ENCODE results near the gene TCIRG1.

Gene TCIRG1

DNA sequence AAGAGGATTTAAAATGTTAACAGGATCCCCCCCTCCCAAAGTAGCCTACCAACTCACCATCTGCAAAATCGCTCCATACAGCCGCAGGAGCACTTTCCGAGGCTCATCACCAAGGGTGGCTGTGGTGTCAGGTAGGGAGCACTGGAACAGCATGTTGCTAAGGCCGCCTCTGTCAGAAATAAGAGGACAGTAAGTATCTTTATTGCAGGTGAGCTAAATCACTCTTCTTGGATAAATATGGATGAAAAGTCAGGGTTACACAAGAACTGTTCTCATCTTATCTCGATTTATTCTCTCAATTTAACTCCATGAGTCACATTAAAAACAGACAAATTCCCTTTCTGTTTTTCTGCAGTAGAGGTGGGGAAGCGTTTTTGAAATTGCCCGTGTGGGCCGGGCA is 58.1 kb downstream of the TCIRG1 start:
- no peak for FAIRE-seq

DNA sequence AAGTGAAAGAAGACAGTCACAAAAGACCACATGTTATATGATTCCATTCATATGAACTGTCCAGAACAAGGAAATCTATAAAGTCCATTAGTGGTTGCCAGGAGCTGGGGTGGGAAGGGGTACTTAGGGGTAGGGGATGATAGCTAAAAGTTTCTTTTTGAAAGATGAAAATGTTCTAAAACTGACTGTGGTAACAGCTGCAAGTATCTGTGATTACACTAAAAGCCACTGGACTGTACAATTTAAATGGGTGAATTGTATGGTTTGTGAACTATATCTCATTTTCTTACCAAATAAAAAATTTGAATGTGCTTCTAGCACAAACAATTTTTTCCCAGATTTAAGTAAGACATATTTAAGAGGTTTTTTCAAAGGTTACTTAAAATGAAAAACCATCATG is 60.2 kb downstream of the TCIRG1 start:
- no peak for FAIRE-seq

DNA sequence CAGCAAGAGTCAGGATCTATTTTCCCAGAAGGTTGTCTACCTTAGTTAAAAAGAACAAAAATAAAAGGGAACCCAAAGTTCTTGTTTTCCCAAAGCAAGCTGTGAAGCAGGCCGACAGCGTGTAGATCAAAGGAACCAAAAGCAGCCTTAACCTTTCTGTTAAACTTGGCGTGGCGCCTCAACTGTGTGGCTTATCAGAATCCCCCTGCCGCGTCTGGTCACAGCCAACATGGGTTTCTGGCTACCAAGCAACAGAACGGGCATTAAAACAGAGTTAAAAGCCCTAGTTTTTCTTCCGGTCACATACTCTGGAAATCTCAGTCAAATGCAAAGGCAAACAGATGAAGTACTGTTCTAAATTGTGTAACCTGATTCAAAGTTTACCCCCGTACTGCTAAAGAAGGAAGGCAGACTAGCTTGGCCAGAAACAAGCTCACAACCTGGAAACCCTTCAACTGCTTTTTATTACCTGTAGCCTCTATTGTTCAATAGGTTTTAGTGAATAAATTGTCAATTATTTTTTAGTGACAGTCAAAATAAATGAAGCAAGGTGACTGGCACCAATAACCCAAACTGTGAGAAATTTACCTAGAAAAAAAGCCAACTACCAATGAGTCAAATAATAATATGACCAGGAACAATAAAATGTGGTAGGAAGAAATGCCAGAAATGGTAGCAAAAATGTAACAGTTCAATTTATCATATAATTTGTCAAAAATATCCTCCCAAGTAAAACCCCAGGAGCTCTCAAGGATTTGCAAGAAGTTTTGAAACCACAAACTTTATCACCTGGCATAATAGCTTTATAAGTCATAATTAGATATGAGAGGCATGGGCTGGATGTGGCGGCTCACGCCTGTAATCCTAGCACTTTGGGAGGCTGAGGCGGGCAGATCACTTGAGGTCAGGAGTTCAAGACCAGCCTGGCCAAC is 60.9 kb downstream of the TCIRG1 start:
- FAIRE-seq = no peak
